Osteocyte (in vitro differentiated cells): ENCODE data around the gene FDPS. TPM values are rescaled to one million over a fixed set of nuclear protein-coding genes. Genes with fewer than 3 reads are reported as not detected.
"Not testable (repeated sequence)": the region's sequence is repeated elsewhere in the genome, so short reads cannot be mapped to it uniquely, and the experiment has no call there.

Experiments used
- DNase-seq: peaks from one replicate; pipeline ENCODE4 v3.0.0; 2021; ENCODE audit warnings: mixed read lengths; ENCODE audit not compliant: unreplicated experiment; ENCODE audit errors: extremely low spot score
- H3K27ac Mint-ChIP-seq: one replicate; pipeline ENCODE4 v1.8.0; 2021; ENCODE audit warnings: mild to moderate bottlenecking, mixed read lengths; ENCODE audit not compliant: unreplicated experiment
- H3K27me3 Mint-ChIP-seq: one replicate; pipeline ENCODE4 v1.8.0; 2021; ENCODE audit warnings: mixed read lengths; ENCODE audit not compliant: unreplicated experiment
- H3K36me3 Mint-ChIP-seq: one replicate; pipeline ENCODE4 v1.8.0; 2021; ENCODE audit warnings: mixed read lengths; ENCODE audit not compliant: unreplicated experiment
- H3K4me1 Mint-ChIP-seq: one replicate; pipeline ENCODE4 v1.8.0; 2021; ENCODE audit warnings: mixed read lengths; ENCODE audit not compliant: unreplicated experiment
- H3K4me3 Mint-ChIP-seq: one replicate; pipeline ENCODE4 v1.8.0; 2021; ENCODE audit warnings: mild to moderate bottlenecking, moderate library complexity, mixed read lengths; ENCODE audit not compliant: unreplicated experiment
- H3K9me3 Mint-ChIP-seq: one replicate; pipeline ENCODE4 v1.8.0; 2021; ENCODE audit warnings: mixed read lengths; ENCODE audit not compliant: unreplicated experiment
- total RNA-seq: library from RNA; stranded (reverse); gene quantifications from 2 replicates; pipeline ENCODE4 v1.2.1, GENCODE V29; 2021
- TF ChIP-seq, protein P1 (sequence below): fragments of 200-600 bp; sonication (generic); IDR thresholded peaks from 2 replicates; pipeline ENCODE4 v1.5.0; 2021; ENCODE audit warnings: antibody characterized with exemption, mild to moderate bottlenecking, moderate library complexity

The FDPS gene
- total RNA-seq, 1 donor from 2014 or later = 119 TPM

DNA sequence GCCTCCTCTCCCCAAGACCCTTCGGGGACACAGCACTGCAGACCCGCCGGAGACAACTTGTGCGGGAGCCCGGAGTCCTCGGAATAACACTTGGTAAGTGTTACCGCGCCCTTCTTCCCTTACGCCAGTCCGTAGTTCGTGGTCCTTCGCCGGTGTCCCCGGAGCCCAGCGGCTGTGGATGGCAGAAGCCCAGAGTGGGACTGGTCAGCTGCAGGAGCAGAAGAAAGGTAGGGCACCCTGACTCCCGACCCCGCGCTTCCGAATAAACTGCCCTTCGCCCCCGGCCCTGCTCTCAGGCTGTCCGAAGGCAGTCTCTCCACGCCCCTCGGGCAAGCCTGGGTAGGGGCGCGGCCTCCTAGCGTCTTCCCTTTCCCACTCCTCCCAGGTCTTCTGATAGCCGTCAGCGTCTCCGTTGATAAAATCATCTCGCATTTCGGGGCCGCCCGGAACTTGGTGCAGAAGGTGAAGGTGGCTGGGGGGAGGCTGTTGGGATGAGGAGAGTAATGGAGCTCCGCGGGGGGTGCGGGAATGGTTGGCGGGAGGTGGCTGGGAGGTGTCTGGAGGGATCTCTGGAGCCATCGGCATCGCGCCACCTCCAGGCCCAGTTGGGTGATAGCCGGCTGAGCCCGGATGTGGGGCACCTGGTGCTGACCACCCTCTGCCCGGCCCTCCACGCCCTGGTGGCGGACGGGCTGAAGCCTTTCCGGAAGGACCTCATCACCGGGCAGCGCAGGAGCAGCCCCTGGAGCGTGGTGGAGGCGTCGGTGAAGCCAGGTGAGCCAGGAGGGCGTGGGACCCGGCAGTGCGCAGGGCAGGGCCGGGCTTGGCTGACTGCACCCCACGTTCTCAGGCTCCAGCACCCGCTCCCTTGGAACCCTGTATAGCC lies 16.3 kb downstream of the FDPS start:
- peak overlapping the region; percentile 86 for H3K4me3 Mint-ChIP-seq
- H3K9me3 Mint-ChIP-seq = no peaks in the 10 kb centered on the region
- DNase-seq = no peak
- peaks cover 5% of the 10 kb centered on the region for H3K36me3 Mint-ChIP-seq
- H3K4me1 Mint-ChIP-seq = peaks cover 32% of the 10 kb centered on the region
- no peaks in the 10 kb centered on the region for H3K27me3 Mint-ChIP-seq
- peak overlapping the region; percentile 50 for H3K27ac Mint-ChIP-seq
- TF ChIP-seq, protein P1, sequence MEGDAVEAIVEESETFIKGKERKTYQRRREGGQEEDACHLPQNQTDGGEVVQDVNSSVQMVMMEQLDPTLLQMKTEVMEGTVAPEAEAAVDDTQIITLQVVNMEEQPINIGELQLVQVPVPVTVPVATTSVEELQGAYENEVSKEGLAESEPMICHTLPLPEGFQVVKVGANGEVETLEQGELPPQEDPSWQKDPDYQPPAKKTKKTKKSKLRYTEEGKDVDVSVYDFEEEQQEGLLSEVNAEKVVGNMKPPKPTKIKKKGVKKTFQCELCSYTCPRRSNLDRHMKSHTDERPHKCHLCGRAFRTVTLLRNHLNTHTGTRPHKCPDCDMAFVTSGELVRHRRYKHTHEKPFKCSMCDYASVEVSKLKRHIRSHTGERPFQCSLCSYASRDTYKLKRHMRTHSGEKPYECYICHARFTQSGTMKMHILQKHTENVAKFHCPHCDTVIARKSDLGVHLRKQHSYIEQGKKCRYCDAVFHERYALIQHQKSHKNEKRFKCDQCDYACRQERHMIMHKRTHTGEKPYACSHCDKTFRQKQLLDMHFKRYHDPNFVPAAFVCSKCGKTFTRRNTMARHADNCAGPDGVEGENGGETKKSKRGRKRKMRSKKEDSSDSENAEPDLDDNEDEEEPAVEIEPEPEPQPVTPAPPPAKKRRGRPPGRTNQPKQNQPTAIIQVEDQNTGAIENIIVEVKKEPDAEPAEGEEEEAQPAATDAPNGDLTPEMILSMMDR = peak; percentile 55

DNA sequence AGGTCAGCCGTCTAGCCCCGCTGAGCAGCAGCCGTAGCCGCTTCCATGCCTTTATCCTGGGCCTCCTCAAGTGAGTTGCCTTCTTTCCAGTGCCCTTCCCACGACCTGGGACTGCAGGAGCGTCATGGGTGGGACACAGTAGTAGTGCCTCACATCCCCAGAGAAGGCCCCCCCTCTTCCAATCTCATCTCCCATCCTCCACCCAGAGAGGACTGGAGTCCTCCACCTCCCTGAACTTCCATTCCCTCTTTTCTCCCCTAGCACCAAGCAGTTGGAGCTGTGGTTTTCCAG lies 16.9 kb downstream of the FDPS start:
- H3K4me3 Mint-ChIP-seq = peak overlapping the region; percentile 86
- TF ChIP-seq, protein P1 = no peak
- peaks cover 26% of the 10 kb centered on the region for H3K4me1 Mint-ChIP-seq
- H3K9me3 Mint-ChIP-seq = no peaks in the 10 kb centered on the region
- H3K27me3 Mint-ChIP-seq = no peaks in the 10 kb centered on the region
- peaks cover 8% of the 10 kb centered on the region for H3K36me3 Mint-ChIP-seq
- no peak for DNase-seq
- H3K27ac Mint-ChIP-seq = peak overlapping the region; percentile 70

DNA sequence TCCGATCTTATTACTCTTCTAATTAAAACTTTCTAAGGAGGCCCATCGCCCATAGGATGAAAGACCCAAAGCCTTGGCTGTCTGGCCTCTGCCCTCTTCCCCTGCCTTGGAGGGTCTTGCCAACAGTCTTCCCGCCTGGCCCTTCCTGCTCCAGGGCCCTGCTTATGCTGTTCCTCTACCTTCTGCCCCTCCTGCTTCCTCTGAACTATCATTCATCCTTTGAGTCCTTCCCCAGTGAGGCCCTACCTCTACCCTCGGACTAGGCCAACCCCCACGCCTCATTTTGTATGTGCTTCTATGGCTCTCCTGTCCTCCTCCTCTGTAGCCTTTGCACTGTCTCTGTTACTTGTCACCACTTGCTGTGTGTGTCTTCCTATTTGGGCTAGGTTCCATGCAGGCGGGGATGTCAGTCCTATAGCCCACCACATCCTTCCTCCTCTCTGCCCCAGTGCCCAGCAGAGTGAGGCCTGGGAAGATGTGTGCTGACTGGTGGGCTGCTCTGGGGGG lies 17.4 kb downstream of the FDPS start:
- TF ChIP-seq, protein P1 = no peak
- Mint-ChIP-seq H3K4me1 (peaks cover 23% of the 10 kb centered on the region), H3K36me3 (peaks cover 13% of the 10 kb centered on the region), H3K27me3 (no peaks in the 10 kb centered on the region), H3K4me3 (peak overlapping the region; percentile 86), H3K9me3 (no peaks in the 10 kb centered on the region), H3K27ac (peak overlapping the region; percentile 70)
- no peak for DNase-seq

DNA sequence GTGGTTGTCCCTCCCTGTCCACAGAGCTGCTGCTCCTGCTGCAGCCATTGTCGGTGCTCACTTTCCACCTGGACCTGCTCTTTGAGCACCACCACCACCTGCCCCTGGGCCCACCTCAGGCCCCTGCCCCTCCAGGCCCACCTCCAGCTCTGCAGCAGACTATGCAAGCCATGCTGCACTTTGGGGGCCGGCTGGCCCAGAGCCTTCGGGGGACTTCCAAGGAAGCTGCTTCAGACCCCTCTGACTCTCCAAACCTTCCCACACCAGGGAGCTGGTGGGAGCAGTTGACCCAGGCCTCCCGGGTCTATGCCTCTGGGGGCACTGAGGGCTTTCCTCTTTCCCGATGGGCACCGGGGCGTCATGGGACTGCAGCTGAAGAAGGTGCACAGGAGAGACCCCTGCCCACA lies 18.0 kb downstream of the FDPS start:
- TF ChIP-seq, protein P1 = no peak
- DNase-seq = no peak
- Mint-ChIP-seq H3K27me3 (no peaks in the 10 kb centered on the region), H3K9me3 (no peaks in the 10 kb centered on the region), H3K4me3 (no peak overlapping the region), H3K4me1 (peaks cover 17% of the 10 kb centered on the region), H3K36me3 (peaks cover 15% of the 10 kb centered on the region), H3K27ac (no peak overlapping the region)

DNA sequence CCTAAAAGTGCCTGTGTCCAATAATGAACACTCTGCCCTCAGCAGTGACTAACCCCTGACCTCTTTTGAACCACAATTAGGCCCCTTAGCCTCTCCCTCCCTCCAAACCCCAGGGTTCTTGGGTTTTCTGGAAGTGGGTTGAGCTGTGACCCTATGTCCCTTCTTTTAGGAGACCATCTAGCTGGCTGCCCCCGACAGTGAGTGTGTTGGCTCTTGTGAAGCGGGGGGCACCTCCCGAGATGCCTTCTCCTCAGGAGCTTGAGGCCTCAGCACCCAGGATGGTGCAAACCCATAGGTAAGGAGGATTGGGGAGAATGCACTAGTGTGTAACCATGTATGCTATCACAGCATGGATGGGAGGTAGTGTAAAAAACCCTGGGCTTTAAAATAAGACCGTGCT lies 19.3 kb downstream of the FDPS start:
- peaks cover 15% of the 10 kb centered on the region for H3K36me3 Mint-ChIP-seq
- H3K27ac Mint-ChIP-seq = no peak overlapping the region
- TF ChIP-seq, protein P1 = no peak
- H3K27me3 Mint-ChIP-seq = no peaks in the 10 kb centered on the region
- no peak for DNase-seq
- no peaks in the 10 kb centered on the region for H3K9me3 Mint-ChIP-seq
- H3K4me3 Mint-ChIP-seq = no peak overlapping the region
- peaks cover 8% of the 10 kb centered on the region for H3K4me1 Mint-ChIP-seq

DNA sequence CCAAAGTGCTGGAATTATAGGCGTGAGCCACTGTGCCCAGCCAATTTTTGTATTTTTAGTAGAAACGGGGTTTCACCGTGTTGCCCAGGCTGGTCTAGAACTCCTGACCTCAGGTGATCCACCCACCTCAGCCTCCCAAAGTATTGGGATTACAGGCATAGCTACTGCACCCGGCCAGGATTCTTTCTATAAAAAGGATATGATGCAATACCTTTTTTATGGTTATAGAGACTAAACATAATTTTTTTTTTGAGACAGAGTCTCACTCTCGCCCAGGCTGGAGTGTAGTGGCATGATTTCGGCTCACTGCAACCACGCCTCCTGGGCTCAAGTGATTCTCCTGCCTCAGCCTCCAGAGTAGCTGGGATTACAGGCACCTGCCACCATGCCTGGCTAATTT lies 20.2 kb downstream of the FDPS start:
- not testable (repeated sequence) for H3K4me3 Mint-ChIP-seq, H3K27ac Mint-ChIP-seq, H3K4me1 Mint-ChIP-seq, DNase-seq, H3K9me3 Mint-ChIP-seq, H3K27me3 Mint-ChIP-seq
- peaks cover 19% of the 10 kb centered on the region for H3K36me3 Mint-ChIP-seq
